Left colon (tissue), 2 donors: ENCODE measurements around the gene TDRD7. TPM values are rescaled to one million over a fixed set of nuclear protein-coding genes. Genes with fewer than 3 reads are reported as not detected.
"Not testable (repeated sequence)": the region's sequence is repeated elsewhere in the genome, so short reads cannot be mapped to it uniquely, and the experiment has no call there.

ENCODE experiments used
- ATAC-seq: fragments of 200-7000 bp; cut with Tn5 transposase; one replicate; pipeline ENCODE4 v1.9.1; 2020; ENCODE audit warnings: mild to moderate bottlenecking, moderate library complexity
- DNase-seq, 2 donors: peaks; one replicate each; pipeline ENCODE4 v3.0.0-alpha.2; 2020
- intact Hi-C, 2 donors: fragments of 100-400 bp; cut with DNase I in 1 of 2; cut with micrococcal nuclease in 1 of 2; formaldehyde crosslinking; loops; one replicate each; pipeline versions ENCODE4 v1.11.2 to v1.14.0; 2022; cut with DNase I, micrococcal nuclease
- total RNA-seq, 2 donors: library from RNA; stranded (reverse); fragmentation: NEBNext Ultra II Directional; extraction: Animal tissue kit (Norgen Biotek cat#: 25700); gene quantifications; one replicate each; pipeline ENCODE4 v1.2.1, GENCODE V29; 2021
- donor health status: DM: no; HTN: no; CAD: no.
- donor health status: DM: yes; HTN: yes; CAD: no.

The TDRD7 gene
- total RNA-seq, 2 donors from 2014 or later: 30.7 to 37.7 TPM

- ATAC-seq: no peak
- no peak for DNase-seq
- intact Hi-C loops: no loop called here
Measured at GRCh38 chr9:97462159-97462558, 50.3 kb downstream of the TDRD7 start.

- no peak for ATAC-seq
- intact Hi-C loops: no loop called here
Measured at GRCh38 chr9:97462914-97463313, 51.0 kb downstream of the TDRD7 start.

GRCh38 chr9:97468658-97469448 lies 57.0 kb downstream of the TDRD7 start:
- intact Hi-C loops: loop anchor here in 1 of 2 donors (5.0 kb wide), 2 partner anchors 133 to 148 kb away; no protein-coding TSS in a partner anchor
- ATAC-seq (peak; percentile 98), DNase-seq (peak; percentile 61 to 66)

More at GRCh38 chr9:97462914-97463313, 51.0 kb downstream of the TDRD7 start:
- no peak for DNase-seq

- intact Hi-C loops: no loop called here
- DNase-seq (no peak), ATAC-seq (no peak)
Measured at GRCh38 chr9:97470076-97470475, 58.2 kb downstream of the TDRD7 start.

GRCh38 chr9:97473717-97474116 lies 61.8 kb downstream of the TDRD7 start:
- intact Hi-C loops: no loop called here
- no peak for ATAC-seq
- DNase-seq: no peak

GRCh38 chr9:97474372-97474925 lies 62.6 kb downstream of the TDRD7 start:
- intact Hi-C loops: no loop called here
- DNase-seq (no peak), ATAC-seq (no peak)

GRCh38 chr9:97475059-97475458 lies 63.2 kb downstream of the TDRD7 start:
- intact Hi-C loops: no loop called here
- ATAC-seq (peak; percentile 31), DNase-seq (no peak)

GRCh38 chr9:97478301-97478981 lies 66.5 kb downstream of the TDRD7 start:
- intact Hi-C loops: no loop called here
- peak; percentile 26 for ATAC-seq
- DNase-seq: no peak

GRCh38 chr9:97479496-97480159 lies 67.7 kb downstream of the TDRD7 start:
- intact Hi-C loops: no loop called here

GRCh38 chr9:97480174-97480573 lies 68.3 kb downstream of the TDRD7 start:
- ATAC-seq: no peak

More at GRCh38 chr9:97479496-97480159, 67.7 kb downstream of the TDRD7 start:
- ATAC-seq (no peak), DNase-seq (no peak)

GRCh38 chr9:97480749-97481148 lies 68.9 kb downstream of the TDRD7 start:
- intact Hi-C loops: no loop called here
- ATAC-seq (no peak), DNase-seq (no peak)

More at GRCh38 chr9:97480174-97480573, 68.3 kb downstream of the TDRD7 start:
- intact Hi-C loops: no loop called here
- DNase-seq: no peak

GRCh38 chr9:97484134-97484533 lies 72.2 kb downstream of the TDRD7 start:
- no peak for DNase-seq
- intact Hi-C loops: no loop called here
- ATAC-seq: no peak

- no peak for ATAC-seq
- intact Hi-C loops: no loop called here
Measured at GRCh38 chr9:97487107-97487506, 75.2 kb downstream of the TDRD7 start.

GRCh38 chr9:97487861-97488260 lies 76.0 kb downstream of the TDRD7 start:
- no peak for DNase-seq
- intact Hi-C loops: no loop called here
- no peak for ATAC-seq

More at GRCh38 chr9:97487107-97487506, 75.2 kb downstream of the TDRD7 start:
- DNase-seq: no peak

GRCh38 chr9:97491216-97491999 lies 79.5 kb downstream of the TDRD7 start:
- ATAC-seq: no peak
- DNase-seq: no peak
- intact Hi-C loops: no loop called here

GRCh38 chr9:97497558-97498375 lies 85.9 kb downstream of the TDRD7 start:
- ATAC-seq, DNase-seq, intact Hi-C loops: not testable (repeated sequence)

- DNase-seq, intact Hi-C loops: not testable (repeated sequence)
Measured at GRCh38 chr9:97498846-97499245, 87.0 kb downstream of the TDRD7 start.

GRCh38 chr9:97500263-97500662 lies 88.4 kb downstream of the TDRD7 start:
- no peak for DNase-seq
- intact Hi-C loops: loop anchor here in 1 of 2 donors (10.0 kb wide), 1 partner anchor 95 kb away; no protein-coding TSS in a partner anchor
- no peak for ATAC-seq

More at GRCh38 chr9:97498846-97499245, 87.0 kb downstream of the TDRD7 start:
- ATAC-seq: not testable (repeated sequence)
